Stimulated activated CD8-positive, alpha-beta memory T cell treated with anti-CD3 and anti-CD28 coated beads, Interleukin-15, amount 100 ng/mL, for 24 hours (primary cell): ENCODE results near the gene TULP3.
A peak's percentile ranks its signal among the peaks of the same experiment; 100 is the strongest.

ENCODE experiments used
- DNase-seq: peaks from one replicate; pipeline ENCODE4 v3.0.0-alpha.2; 2020; ENCODE audit warnings: low read depth

Gene TULP3

DNA sequence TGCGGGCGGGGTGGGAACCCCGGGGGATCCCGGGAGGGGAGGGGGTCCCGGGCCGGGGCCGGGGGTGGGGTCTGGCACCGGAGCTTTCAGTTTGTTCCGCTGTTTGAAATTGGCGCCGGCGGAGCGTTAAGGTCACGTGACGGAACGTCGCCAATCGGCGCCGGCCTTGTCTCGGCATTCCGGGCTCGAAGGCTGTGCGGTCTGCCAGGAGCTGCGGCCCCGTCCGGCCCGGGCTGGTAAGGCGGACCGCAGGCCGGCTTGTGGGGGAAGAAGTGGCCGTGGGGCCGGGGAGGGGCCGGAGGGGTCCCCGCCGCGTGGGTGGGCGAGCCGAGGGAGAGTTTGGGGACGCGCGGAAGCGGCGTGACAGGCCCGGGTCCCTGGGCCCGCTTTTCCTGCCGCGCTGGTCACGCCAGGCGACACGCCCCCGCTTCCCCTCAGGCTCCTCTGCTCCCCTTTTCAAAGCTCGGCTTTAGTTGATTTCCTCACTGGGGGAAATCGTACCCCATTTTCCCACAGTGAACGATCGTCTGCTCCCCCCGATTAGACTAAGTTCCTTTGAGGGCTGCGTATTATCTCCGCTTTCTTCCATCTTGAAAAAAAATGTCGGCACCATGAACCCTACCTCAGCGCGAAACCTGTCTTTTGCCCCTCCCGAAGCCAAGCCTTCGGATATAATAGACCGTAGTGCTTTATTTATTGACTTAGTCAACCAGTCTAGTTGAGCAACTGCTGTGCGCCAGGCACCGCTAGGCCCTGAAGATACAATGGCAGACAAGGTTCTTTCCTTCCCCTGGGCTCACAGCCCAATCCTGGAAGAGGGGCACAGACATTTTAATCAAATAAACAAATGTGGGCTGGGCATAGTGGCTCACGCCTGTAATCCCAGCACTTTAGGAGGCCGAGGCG is 13.4 kb upstream of the TULP3 start, which contains the start of the genes FOXM1 and RHNO1:
Gene FOXM1 (minus strand): TSS at position 128 of the 906 bp plus-strand sequence. CDS start 2,696 bp downstream, outside the sequence.
Gene RHNO1 (plus strand): TSS at position 177 of the 906 bp plus-strand sequence. CDS start 8,144 bp downstream, outside the sequence.
- peak; percentile 75 for DNase-seq

DNA sequence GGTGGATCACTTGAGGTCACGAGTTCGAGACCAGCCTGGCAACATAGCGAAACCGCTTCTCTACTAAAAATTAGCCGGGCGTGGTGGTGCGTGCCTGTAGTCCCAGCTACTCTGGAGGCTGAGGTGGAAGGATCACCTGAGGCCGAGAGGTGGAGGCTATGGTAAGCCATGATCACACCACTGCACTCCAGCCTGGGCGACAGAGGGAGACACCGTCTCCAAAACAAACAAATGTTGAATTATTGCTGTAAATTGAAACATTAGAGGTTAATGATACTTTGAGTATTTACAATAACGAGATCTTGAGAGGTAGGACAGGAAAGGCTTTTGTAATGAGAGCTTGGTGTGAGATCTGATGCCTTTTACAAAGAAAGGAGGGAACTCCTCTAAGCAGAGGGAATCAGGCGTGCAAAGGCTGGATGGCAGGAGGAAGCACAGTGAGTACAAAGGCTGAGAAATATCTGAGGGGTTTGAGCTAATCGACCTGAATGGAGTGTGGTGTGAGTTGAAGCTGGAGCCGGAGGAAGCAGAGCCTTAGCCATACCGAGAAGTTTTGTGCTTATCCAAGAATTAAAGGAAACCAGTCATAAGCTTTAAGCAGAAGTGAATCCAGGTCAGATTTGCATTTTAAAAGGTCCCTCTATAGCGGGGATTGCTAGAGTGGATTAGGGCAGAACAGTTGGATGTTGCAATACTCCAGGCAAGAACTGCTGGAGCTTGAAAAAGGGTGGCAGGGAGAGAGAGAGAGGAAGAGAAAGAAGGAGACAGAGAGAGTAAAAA is 12.5 kb upstream of the TULP3 start:
- no peak for DNase-seq

DNA sequence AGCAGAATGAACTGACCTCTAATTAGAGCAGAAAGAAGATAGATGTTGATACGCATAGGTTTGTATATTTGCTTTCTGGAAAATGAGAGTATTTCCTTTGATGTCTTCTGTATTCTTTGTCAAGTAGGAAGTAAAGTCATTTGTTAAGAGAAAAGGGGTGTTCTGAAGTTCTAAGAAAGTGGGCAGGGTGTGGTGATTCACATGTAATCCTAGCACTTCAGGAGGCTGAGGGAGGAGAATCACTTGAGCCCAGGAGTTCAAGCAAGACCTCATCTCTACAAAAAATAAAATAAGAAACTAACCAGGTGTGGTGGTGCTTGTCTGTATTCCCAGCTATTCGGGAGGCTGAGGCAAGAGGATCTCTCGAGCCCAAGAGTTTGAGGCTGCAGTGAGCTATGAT is 10.8 kb upstream of the TULP3 start:
- DNase-seq: no peak

- no peak for DNase-seq
These were observed 5.9 kb upstream of the TULP3 start for GRCh38 chr12:2884810-2885209.

DNA sequence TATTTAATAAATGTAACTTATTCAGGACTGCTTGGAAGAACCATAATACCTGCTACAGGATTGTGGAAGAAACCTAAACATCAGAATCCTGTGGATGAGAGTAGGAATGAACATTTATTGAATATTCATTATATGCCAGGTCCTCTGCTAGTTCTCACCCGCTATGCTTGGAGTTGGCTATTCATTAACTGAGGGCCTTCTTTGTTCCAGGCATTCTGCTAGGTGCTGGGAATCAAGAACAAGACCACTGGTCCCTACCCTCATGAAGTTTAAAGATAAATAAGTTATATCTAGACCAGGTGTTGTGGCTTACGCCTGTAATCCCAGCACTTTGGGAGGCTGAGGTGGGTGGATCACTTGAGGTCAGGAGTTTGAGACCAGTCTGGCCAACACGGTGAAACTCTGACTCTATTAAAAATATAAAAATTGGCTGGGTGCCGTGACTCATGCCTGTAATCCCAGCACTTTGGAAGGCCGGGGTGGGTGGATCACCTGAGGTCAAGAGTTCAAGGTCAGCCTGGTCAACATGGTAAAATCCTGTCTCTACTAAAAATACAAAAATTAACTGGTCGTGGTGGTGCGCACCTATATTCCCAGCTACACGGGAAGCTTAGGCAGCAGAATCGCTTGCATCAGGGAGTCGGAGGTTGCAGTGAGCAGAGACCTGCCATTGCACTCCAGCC is 3.8 kb upstream of the TULP3 start:
- no peak for DNase-seq

GRCh38 chr12:2890001-2890387 is 697 bp upstream of the TULP3 start:
- no peak for DNase-seq

GRCh38 chr12:2891240-2892053 is 756 bp downstream of the TULP3 start:
- no peak for DNase-seq

- no peak for DNase-seq
These were observed 1.6 kb downstream of the TULP3 start for GRCh38 chr12:2892246-2892645.

DNA sequence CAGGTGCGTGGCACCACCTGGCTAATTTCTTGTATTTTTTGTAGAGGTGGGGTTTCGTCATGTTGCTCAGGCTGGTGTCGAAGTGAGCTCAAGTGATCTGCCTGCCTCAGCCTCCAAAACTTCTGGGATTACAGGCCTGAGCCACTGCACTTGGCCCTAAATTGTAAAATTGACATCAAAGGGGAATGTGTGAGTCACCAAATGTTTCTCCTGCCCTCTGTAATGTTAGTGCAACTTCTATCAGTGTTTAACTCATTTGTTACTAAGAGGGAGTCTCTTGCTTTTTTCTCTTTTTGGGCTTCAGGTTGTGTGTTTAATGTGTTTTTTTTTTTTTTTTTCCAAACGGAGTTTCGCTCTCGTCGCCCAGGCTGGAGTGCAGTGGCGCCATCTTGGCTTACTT is 2.3 kb downstream of the TULP3 start:
- no peak for DNase-seq

DNA sequence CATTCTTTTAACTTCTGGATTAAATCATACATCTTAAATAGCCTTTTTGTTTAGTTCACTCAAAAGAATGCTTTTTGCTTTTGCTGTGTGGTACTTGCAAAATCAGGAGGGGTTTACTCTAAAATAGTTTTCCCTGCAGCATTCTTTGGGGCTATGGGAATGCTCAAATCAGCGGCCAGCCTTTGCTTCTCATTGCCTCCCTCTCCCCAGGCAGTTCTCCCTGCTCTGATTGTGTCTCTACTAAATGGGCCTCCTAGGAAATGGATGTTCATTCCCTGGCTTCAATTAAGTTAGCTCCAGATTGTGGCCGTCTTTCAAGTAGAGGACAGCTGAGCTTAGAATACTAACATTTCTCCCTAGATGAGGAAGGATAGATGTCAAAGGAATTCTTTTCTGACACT is 4.4 kb downstream of the TULP3 start:
- no peak for DNase-seq

DNA sequence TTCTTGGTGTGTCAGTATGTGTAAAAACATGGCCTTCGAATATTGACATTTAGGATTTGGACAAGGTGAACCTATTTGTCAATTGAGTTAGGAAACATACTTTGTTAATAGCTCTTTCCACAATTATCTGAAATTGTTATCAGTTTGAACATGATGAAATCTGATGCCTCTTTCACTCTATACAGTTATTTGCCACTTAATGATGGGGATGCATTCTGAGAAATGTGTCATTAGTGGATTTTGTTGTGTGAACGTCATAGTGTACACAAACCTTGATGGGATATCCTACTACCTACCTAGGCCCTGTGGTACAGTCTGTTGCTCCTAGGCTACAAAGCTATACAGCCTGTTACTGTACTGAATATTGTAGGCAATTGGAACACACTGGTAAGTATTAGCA is 4.8 kb downstream of the TULP3 start:
- DNase-seq: no peak

- no peak for DNase-seq
These were observed 6.7 kb downstream of the TULP3 start for GRCh38 chr12:2897418-2897817.

DNA sequence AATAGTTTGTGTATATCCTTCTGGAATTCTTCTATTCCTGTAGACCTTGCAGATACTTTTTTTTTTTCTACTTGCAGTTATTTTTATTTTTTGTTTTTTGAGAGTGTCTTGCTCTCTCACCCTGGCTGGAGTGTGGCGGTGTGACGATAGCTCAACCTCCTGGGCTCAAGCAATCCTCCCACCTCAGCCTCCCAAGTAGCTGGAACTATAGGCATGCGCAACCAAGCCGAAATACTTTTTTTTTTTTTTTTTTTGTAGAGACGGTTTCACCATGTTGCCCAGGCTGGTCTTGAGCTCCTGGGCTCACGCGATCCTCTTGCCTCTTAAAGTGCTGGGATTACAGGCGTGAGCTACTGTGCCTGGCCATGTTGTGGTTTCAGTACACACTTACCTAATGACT is 10.0 kb downstream of the TULP3 start:
- DNase-seq: no peak

GRCh38 chr12:2902272-2902880 is 11.7 kb downstream of the TULP3 start:
- DNase-seq: no peak

DNA sequence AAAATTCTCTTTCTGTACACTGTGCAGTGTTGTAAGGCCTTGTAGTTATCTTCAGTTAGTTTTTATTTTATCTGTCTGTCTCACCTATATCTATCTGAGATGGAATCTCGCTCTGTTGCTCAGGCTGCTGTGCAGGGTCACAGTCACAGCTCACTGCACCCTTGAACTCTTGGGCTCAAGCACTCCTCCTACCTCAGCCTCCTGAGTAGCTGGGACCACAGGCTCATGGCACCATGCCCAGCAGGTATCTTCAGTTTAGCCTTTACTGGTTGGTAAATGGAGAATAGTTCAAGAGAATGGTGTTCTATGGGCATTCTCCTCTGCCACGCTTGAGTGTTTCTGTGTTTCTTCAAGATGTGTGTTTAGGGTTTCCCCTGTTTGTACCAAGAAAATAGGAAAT is 13.6 kb downstream of the TULP3 start:
- no peak for DNase-seq

- DNase-seq: no peak
These were observed 21.5 kb downstream of the TULP3 start for GRCh38 chr12:2912216-2912575.

- no peak for DNase-seq
These were observed 28.6 kb downstream of the TULP3 start for GRCh38 chr12:2919249-2919648.

- DNase-seq: no peak
These were observed 31.6 kb downstream of the TULP3 start for GRCh38 chr12:2922329-2922728.

DNA sequence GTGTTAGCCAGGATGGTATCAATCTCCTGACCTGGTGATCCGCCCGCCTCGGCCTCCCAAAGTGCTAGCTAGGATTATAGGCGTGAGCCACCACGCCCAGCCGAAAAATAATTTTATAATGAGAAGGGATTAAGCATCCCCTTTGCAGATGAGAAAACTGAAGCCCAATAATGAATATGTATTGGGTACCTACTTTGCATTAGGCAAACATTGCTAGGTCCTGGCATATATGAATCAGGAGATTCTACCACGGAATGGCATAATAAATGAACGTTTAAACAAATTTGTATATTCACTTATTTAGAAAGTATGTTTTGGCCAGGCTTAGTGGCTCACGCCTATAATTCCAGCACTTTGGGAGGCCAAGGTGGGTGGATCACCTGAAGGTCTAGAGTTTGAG is 32.4 kb downstream of the TULP3 start:
- no peak for DNase-seq

DNA sequence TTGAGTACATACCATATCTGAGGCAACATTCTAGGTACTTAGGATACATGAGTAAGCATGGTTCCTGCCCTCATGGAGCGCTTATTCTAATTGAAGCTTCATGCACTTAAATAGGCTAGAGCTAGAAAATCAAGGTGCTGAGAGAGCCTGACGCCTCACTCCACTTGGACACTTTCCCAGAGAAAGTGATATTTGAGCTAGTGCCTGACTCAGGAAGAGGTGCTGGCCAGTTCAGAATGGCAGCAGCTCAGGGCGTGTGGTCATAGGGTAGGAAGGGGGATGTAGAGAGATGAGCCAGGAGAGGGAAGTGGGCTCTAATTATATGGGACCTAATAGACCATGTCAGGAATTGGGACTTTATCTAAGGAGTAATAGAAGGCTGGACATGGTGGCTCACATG is 33.3 kb downstream of the TULP3 start:
- DNase-seq: no peak

DNA sequence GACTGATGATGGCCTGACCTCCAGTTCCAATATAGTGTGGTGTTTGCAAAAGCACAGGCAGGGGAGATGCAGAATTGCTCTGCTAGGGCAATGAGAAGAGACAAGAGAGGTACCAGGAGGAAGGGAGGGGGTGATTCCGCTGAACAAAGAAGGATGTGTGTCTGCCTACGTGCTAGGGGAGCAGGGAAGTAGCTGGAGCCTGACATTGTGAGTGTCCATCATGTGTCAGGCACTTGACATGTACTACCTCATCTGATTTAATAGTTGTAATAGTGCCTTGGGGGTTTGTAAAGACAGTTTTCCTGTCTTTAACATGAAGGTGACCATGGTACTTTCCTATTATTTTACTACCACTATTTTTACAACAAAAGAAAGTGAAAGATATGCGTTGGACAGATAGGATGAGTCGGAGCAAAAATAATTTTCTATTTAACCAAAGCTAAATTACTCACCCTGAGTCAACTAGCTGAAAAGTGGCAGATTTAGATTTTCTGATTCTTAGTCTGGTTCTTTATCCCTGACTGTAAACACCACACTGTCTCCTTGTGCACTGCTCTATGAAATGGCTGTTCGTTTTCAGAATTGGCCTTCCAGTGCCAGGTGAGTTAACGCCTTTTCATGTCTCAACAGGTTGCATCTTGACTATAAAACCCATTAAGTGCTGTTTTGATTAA is 34.8 kb downstream of the TULP3 start:
- DNase-seq: no peak
